Epithelial cell of esophagus (primary cell): Measurements from ENCODE around the gene ADARB2.

Experiments used
- DNase-seq: peaks from one replicate; pipeline ENCODE4 v3.0.0; 2010; ENCODE audit warnings: low read depth
- H3K4me3 ChIP-seq: 2 replicates; pipeline ENCODE4 v1.5.1; 2011; ENCODE audit warnings: mild to moderate bottlenecking, low read length, control low read depth
- CTCF ChIP-seq: IDR thresholded peaks from 2 replicates; pipeline ENCODE4 v1.5.1; 2011; ENCODE audit warnings: low read depth, mild to moderate bottlenecking, low read length, control low read depth, inconsistent platforms; ENCODE audit not compliant: insufficient read depth; ENCODE audit errors: missing control alignments

ADARB2 gene

GRCh38 chr10:1187151-1187854, 550.0 kb downstream of the ADARB2 start:
- no peak for TF ChIP-seq CTCF
- DNase-seq, result peak; percentile 6
- H3K4me3 ChIP-seq, result no peak overlapping the region

GRCh38 chr10:1186683-1186990, 550.7 kb downstream of the ADARB2 start:
- TF ChIP-seq CTCF, result no peak
- no peak for DNase-seq
- H3K4me3 ChIP-seq, result no peak overlapping the region

GRCh38 chr10:1185911-1186682, 551.2 kb downstream of the ADARB2 start:
- DNase-seq, result no peak
- no peak for TF ChIP-seq CTCF
- H3K4me3 ChIP-seq, result no peak overlapping the region

GRCh38 chr10:1184541-1185430, 552.5 kb downstream of the ADARB2 start:
- no peak overlapping the region for H3K4me3 ChIP-seq
- no peak for DNase-seq
- TF ChIP-seq CTCF, result no peak

- H3K4me3 ChIP-seq, result no peak overlapping the region
- no peak for TF ChIP-seq CTCF
- DNase-seq, result no peak
Observed at GRCh38 chr10:1183701-1184100, 553.6 kb downstream of the ADARB2 start.

GRCh38 chr10:1183033-1183396, 554.3 kb downstream of the ADARB2 start:
- no peak overlapping the region for H3K4me3 ChIP-seq
- no peak for DNase-seq
- no peak for TF ChIP-seq CTCF
